ENCODE results near the gene TNFRSF8. TPM values are rescaled to one million over a fixed set of nuclear protein-coding genes. Genes with fewer than 3 reads are reported as not detected.

The TNFRSF8 gene
- total and polyA plus RNA-seq, 9 of the 15 experiments (the other 6 are each of a cell fraction or from before 2014, with no cell fraction given) = 3.5 to 38.4 (median 17.1) TPM

DNA sequence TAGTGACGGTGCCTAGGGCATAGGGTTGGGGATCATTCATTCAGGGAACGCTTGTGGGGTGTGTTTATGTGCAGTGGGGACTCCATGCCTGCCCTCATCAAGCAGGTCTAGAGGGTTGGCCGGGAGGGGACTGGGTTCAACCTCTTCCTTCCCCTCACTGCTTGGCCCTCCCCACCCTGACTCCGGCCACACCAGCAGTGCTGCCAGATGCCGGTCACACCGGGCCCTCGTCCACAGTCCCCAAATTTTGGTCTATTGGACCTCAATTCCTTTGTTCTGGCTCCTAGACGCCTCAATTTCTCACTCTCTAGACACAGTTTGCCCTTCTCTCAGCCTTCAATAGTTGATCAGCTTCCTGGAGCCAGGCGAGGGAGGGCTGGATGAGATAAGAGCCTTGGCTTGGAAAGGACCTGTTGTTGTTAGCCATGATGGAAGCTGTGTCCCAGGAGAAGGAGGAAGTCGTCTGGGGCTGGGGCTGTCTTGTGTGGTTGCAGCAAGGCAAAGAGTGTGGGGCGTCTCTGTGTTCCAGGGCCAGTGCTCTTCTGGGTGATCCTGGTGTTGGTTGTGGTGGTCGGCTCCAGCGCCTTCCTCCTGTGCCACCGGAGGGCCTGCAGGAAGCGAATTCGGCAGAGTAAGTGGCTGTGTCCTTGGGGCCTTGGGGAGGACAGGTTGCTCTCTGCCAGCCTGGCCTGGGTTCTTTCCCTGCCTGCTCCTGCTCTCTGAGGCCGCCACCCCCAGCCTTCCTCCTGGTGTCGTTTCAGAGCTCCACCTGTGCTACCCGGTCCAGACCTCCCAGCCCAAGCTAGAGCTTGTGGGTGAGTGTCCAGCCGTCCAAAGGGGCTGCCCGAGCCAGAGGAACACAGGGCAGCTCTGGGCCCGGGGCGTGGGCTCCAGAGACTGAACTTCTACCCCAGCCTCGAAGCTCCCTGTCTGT, 62.6 kb downstream of the TNFRSF8 start (continued):
- TF ChIP-seq, protein P1, sequence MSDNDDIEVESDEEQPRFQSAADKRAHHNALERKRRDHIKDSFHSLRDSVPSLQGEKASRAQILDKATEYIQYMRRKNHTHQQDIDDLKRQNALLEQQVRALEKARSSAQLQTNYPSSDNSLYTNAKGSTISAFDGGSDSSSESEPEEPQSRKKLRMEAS (CRISPR knock-in tag; IDR thresholded peaks at IDR 0.05) = no peak
- TF ChIP-seq MCM5 (IDR thresholded peaks at IDR 0.05; ENCODE audit: low read depth) (no peak), ZBTB8A (IDR thresholded peaks at IDR 0.05; ENCODE audit: partially characterized antibody) (no peak), SAFB (IDR thresholded peaks at IDR 0.05; ENCODE audit: borderline replicate concordance, low read depth, low read length) (no peak), CHD4 (IDR thresholded peaks at IDR 0.05; ENCODE audit: insufficient read depth, insufficient replicate concordance, low read depth, low read length, poor library complexity, severe bottlenecking) (no peak), POLR2G (IDR thresholded peaks at IDR 0.05; ENCODE audit: low read depth, low read length) (peak; percentile 18; the same call in 1 of the 2 replicates), ZNF696 (CRISPR knock-in tag; conservative IDR thresholded peaks at IDR 0.05) (no peak), KHSRP (IDR thresholded peaks at IDR 0.05) (no peak), MTA1 (IDR thresholded peaks at IDR 0.05; ENCODE audit: borderline replicate concordance) (no peak), TGIF2 (CRISPR knock-in tag; IDR thresholded peaks at IDR 0.05) (no peak)
- TF ChIP-seq, protein P2, sequence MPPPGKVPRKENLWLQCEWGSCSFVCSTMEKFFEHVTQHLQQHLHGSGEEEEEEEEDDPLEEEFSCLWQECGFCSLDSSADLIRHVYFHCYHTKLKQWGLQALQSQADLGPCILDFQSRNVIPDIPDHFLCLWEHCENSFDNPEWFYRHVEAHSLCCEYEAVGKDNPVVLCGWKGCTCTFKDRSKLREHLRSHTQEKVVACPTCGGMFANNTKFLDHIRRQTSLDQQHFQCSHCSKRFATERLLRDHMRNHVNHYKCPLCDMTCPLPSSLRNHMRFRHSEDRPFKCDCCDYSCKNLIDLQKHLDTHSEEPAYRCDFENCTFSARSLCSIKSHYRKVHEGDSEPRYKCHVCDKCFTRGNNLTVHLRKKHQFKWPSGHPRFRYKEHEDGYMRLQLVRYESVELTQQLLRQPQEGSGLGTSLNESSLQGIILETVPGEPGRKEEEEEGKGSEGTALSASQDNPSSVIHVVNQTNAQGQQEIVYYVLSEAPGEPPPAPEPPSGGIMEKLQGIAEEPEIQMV (tag; conservative IDR thresholded peaks at IDR 0.05; ENCODE audit: low read depth) = 0 out of 2 replicates have a peak, but pooled peaks have one; percentile 8
- TF ChIP-seq, protein P3, sequence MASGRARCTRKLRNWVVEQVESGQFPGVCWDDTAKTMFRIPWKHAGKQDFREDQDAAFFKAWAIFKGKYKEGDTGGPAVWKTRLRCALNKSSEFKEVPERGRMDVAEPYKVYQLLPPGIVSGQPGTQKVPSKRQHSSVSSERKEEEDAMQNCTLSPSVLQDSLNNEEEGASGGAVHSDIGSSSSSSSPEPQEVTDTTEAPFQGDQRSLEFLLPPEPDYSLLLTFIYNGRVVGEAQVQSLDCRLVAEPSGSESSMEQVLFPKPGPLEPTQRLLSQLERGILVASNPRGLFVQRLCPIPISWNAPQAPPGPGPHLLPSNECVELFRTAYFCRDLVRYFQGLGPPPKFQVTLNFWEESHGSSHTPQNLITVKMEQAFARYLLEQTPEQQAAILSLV (tag; IDR thresholded peaks at IDR 0.05) = no peak
- TF ChIP-seq, protein P4, sequence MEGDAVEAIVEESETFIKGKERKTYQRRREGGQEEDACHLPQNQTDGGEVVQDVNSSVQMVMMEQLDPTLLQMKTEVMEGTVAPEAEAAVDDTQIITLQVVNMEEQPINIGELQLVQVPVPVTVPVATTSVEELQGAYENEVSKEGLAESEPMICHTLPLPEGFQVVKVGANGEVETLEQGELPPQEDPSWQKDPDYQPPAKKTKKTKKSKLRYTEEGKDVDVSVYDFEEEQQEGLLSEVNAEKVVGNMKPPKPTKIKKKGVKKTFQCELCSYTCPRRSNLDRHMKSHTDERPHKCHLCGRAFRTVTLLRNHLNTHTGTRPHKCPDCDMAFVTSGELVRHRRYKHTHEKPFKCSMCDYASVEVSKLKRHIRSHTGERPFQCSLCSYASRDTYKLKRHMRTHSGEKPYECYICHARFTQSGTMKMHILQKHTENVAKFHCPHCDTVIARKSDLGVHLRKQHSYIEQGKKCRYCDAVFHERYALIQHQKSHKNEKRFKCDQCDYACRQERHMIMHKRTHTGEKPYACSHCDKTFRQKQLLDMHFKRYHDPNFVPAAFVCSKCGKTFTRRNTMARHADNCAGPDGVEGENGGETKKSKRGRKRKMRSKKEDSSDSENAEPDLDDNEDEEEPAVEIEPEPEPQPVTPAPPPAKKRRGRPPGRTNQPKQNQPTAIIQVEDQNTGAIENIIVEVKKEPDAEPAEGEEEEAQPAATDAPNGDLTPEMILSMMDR (IDR thresholded peaks at IDR 0.05 in 2 of 3, conservative IDR thresholded peaks at IDR 0.05 in 1 of 3; ENCODE audit: insufficient read depth in 2 of 3, low read depth in 1 of 3, low read length in 3 of 3) = 0 out of 6 replicates have a peak, but pooled peaks of 1 of the 3 experiments have one; percentile 3
